GM21423 (cell line): Measurements from ENCODE around the gene THRAP3.
A peak's percentile ranks its signal among the peaks of the same experiment; 100 is the strongest.
"Not testable (repeated sequence)": the region's sequence is repeated elsewhere in the genome, so short reads cannot be mapped to it uniquely, and the experiment has no call there.

ENCODE experiments used
- ATAC-seq: cut with Tn5 transposase; IDR thresholded peaks from one replicate; pipeline ENCODE4 v1.9.1; 2021; ENCODE audit warnings: mild to moderate bottlenecking, moderate library complexity; ENCODE audit not compliant: unreplicated experiment

THRAP3 gene

GRCh38 chr1:36204347-36204909, 19.8 kb upstream of the THRAP3 start:
- ATAC-seq = no peak

GRCh38 chr1:36206323-36206858, 17.9 kb upstream of the THRAP3 start:
- ATAC-seq = no peak

GRCh38 chr1:36207339-36207738, 16.9 kb upstream of the THRAP3 start:
- no peak for ATAC-seq

DNA sequence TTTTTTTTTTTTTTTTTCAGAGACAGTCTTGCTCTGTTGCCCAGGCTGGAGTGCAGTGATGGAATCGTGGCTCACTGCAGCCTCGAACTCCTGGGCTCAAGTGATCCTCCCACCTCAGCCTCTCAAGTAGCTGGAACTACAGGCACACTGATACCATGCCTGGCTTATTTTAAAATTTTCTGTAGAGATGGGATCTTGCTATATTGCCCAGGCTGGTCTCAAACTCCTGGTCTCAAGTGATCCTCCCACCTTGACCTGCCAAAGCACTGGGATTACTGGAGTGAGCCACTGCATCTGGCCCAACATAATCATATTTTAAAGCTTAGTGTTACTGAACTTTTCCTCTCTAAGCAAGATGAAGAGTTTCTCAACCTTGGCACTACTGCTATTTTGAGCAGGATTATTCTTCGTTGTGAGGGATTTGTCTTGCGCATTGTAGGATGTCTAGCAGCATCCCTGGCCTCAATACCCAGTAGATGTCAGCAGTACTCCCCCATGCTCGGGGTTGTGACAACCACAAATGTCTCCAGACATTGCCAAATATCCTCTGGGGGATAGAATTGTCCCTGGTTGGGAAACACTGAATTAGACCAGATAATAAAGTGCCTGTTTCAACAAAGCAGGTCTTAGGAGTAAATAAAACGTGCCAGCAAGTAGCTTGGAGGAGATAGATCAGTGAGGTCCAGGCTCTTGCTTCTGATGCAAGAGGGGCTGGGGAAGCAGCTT, 15.1 kb upstream of the THRAP3 start:
- ATAC-seq = no peak

GRCh38 chr1:36211307-36211706, 12.9 kb upstream of the THRAP3 start:
- no peak for ATAC-seq

DNA sequence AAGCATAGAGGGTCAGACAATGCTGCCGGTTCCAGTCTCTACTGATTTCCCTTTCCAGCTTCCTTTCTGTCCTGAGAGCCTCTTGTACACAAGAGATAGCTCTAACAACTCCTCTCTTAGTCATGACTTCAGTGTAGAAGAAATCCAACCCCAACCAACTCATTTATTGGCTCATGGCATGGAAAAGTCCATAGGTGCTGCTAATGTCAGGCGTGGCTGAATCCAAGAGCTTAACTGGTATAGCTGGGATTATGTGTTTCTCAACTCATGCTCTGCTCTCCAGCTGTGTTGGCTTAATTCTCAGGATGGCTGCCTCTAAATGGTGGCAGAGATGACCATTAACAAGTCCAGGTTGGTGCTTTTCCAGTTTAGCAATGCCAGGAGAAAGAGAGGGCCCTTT, 12.4 kb upstream of the THRAP3 start:
- no peak for ATAC-seq

- no peak for ATAC-seq
Measured at GRCh38 chr1:36212782-36213181, 11.5 kb upstream of the THRAP3 start.

DNA sequence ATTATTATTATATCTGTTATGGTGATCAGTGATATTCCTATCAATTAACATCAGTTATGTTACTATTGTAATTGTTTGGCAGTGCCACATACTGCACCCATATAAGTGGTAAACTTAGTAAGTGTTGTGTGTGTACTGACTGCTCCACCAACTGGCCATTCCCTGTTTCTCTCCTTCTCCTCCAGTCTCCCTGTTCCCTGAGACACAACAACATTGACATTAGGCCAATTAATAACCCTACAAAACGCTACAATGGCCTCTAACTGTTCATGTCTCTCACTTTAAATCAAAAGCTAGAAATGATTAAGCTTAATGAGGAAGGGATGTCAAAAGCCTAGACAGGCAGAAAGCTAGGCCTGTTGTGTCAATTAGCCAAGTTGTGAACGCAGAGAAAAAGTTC, 6.6 kb upstream of the THRAP3 start:
- ATAC-seq = no peak

- not testable (repeated sequence) for ATAC-seq
Measured at GRCh38 chr1:36221901-36222300, 2.3 kb upstream of the THRAP3 start.

DNA sequence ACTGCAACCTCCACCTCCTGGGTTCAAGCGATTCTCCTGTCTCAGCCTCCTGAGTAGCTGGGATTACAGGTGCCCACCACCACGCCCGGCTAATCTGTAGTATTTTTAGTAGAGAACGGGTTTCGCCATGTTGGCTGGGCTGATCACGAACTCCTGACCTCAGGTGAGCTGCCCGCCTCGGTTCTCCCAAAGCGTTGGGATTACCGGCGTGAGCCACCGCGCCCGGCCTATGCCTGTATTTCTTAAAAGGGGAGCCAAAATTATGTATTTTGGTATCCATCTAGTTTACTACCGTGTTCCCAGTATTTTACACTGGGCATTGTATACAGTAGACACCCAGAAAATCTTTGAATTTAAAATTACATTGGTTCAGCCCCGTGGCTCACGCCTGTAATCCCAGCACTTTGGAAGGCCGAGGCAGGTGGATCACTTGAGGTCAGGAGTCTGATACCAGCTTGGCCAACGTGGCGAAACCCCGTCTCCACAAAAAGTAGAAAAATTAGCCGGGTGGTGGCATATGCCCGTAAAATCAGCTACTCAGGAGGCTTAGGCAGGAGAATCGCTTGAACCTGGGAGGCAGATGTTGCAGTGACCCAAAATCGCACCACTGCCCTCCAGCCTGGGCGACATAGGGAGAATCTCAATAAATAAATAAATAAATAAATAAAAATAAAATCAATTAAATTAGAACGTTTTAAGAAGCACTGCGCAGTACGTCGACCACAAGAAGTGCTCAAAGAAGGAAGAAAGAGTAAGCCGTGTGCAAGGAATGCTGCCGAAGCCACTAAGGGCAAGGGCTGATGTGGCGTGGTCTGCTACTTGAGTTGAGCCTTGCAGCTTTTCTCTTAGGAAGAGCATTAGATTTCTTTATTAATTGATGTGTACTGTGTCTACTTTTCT, 1.5 kb upstream of the THRAP3 start:
- no peak for ATAC-seq

- peak; percentile 23 for ATAC-seq
Measured at GRCh38 chr1:36223381-36223995, 755 bp upstream of the THRAP3 start.

GRCh38 chr1:36224537-36225282, 467 bp downstream of the THRAP3 start:
- ATAC-seq = peak; percentile 45

GRCh38 chr1:36225283-36225899, 1.1 kb downstream of the THRAP3 start:
- ATAC-seq = no peak

DNA sequence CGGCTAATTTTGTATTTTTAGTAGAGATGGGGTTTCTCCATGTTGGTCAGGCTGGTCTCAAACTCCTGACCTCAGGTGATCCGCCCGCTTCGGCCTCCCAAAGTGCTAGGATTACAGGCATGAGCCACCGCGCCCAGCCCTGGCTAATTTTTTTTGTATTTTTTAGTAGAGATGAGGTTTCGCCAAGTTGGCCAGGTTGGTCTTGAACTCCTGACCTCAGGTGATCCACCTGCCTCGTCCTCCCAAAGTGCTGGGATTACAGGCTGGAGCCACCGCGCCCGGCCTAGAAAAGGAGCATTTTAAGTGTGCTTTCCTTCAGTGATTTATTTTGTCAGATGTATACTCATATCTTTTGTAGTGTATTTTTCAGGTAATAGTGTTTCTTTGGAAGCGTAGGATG, 6.0 kb downstream of the THRAP3 start:
- ATAC-seq = not testable (repeated sequence)

DNA sequence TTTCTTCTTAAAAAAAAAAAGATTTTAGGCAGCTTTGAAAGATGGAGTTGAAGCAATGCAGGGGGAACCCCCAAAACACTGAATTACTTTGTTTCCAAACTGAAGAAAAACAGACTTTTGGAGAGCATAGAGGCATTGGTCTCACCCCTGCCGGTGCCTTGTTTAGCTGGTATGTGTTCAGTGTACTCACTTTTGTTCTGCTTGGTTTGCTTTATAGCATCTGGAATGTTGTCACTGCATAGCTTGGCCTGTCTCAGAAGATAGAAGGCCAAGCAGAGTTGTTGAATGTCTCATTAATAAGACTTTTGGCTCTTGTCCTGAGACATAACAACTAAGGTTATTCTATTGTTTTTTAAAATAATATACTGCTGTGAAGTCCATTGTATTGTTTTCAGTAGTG, 6.9 kb downstream of the THRAP3 start:
- ATAC-seq = no peak

DNA sequence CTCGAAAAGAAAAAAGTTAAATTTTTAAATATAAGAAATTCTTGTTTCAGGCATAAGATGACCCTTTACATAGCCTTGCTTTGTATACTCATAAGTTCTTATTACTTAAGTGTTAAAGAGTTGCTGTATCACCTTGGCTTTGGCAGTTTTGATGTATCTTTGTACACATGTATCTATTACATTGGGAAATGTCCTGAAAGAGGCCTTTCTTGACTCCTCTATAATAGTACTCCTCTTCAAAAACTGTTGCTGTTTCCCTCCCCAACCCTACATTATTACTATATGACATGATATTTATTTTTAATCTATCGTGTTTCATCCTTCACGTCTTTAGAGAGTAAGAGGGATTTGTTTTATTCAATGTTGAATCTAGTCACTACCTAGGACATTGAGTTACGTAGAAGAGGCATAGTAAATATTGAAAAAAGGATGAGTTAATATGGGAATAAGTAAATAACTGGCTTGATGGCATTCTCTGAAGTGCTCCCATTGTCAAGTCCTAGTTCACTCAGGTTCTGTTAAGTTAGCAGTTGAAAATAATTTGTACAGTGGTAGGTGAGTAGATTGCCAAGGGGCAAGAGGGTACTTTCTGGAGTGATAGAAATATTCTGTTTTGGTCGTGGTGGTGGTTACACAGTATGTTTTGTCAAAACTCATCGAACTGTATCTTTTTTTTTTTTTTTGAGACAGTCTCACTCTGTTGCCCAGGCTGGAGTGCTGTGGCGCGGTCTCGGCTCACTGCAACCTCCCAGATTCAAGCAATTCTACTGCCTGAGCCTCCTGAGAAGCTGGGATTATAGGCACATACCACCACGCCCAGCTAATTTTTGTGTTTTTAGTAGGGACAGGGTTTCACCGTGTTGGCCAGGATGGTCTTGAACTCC, 8.2 kb downstream of the THRAP3 start:
- no peak for ATAC-seq

- ATAC-seq = no peak
Measured at GRCh38 chr1:36236302-36236701, 12.1 kb downstream of the THRAP3 start.

GRCh38 chr1:36238433-36238832, 14.2 kb downstream of the THRAP3 start:
- ATAC-seq = no peak
